OCI-LY7 (cell line): ENCODE results near the gene LRFN2. TPM values are rescaled to one million over a fixed set of nuclear protein-coding genes. Genes with fewer than 3 reads are reported as not detected.

ENCODE experiments used
- BruUV-seq: library from RNA; stranded (reverse); fragments of 400-500 nt; replicated peaks from 2 replicates; lab custom pipeline; 2021; lab: Mats Ljungman, UMichigan
- CTCF ChIA-PET: fragments of 300-600 bp; sonication (Branson Sonifier 250); formaldehyde crosslinking; loops from one replicate; lab custom pipeline; 2022; ENCODE audit warnings: antibody characterized with exemption; ENCODE audit not compliant: unreplicated experiment; lab: Charles Lee
- POLR2A ChIA-PET: fragments of 300-600 bp; sonication (Branson Sonifier 250); formaldehyde crosslinking; loops from one replicate; lab custom pipeline; 2022; ENCODE audit warnings: antibody characterized with exemption; lab: Charles Lee
- DNase-seq: peaks from one replicate; pipeline ENCODE4 v3.0.0-alpha.2; 2015; ENCODE audit warnings: low spot score
- H2AFZ ChIP-seq: fragments of 200-600 bp; sonication (generic), shearing (Covaris generic); 2 replicates; pipeline ENCODE4 v1.6.1; 2014; ENCODE audit warnings: mild to moderate bottlenecking, antibody characterized with exemption, low read length, moderate library complexity
- H3K27ac ChIP-seq: fragments of 200-600 bp; sonication (generic); 2 replicates; pipeline ENCODE4 v1.5.1; 2014; ENCODE audit warnings: mixed run types, low read depth, mild to moderate bottlenecking, moderate library complexity, low read length, inconsistent platforms; ENCODE audit not compliant: poor library complexity, severe bottlenecking
- H3K36me3 ChIP-seq: fragments of 200-600 bp; sonication (generic); 2 replicates; pipeline ENCODE4 v1.6.1; 2014; ENCODE audit warnings: mild to moderate bottlenecking, antibody characterized with exemption, low read length, moderate library complexity, mixed read lengths; ENCODE audit not compliant: insufficient read depth
- H3K4me1 ChIP-seq: fragments of 200-600 bp; sonication (generic); 2 replicates; pipeline ENCODE4 v1.5.1; 2014; ENCODE audit warnings: mild to moderate bottlenecking, low read length; ENCODE audit not compliant: insufficient read depth, poor library complexity, severe bottlenecking
- H3K4me2 ChIP-seq: fragments of 200-600 bp; sonication (generic); 2 replicates; pipeline ENCODE4 v1.6.1; 2014; ENCODE audit warnings: mild to moderate bottlenecking, low read length
- H3K4me3 ChIP-seq: fragments of 200-600 bp; sonication (generic); 2 replicates; pipeline ENCODE4 v1.5.1; 2014; ENCODE audit warnings: mild to moderate bottlenecking, low read depth, low read length; ENCODE audit not compliant: poor library complexity, severe bottlenecking
- H3K79me2 ChIP-seq: fragments of 200-600 bp; sonication (generic); 2 replicates; pipeline ENCODE4 v1.6.1; 2016; ENCODE audit warnings: low read depth, mild to moderate bottlenecking, low read length, moderate library complexity, mixed read lengths; ENCODE audit not compliant: insufficient read depth
- H3K9me2 ChIP-seq: fragments of 200-600 bp; sonication (generic); 2 replicates; pipeline ENCODE4 v1.6.1; 2016; ENCODE audit warnings: mild to moderate bottlenecking, low read length, mixed read lengths; ENCODE audit not compliant: insufficient read depth
- H3K9me3 ChIP-seq: fragments of 200-600 bp; sonication (generic); 2 replicates; pipeline ENCODE4 v1.6.1; 2014; ENCODE audit warnings: mild to moderate bottlenecking, mixed run types, low read length, mixed read lengths
- H4K20me1 ChIP-seq: fragments of 200-600 bp; sonication (generic); 2 replicates; pipeline ENCODE4 v1.6.1; 2014; ENCODE audit warnings: mild to moderate bottlenecking, antibody characterized with exemption, low read length, moderate library complexity, mixed read lengths; ENCODE audit not compliant: insufficient read depth
- EZH2phosphoT487 ChIP-seq: fragments of 200-600 bp; sonication (generic); IDR thresholded peaks from 2 replicates; pipeline ENCODE4 v1.6.1; 2018; ENCODE audit warnings: low read depth, borderline replicate concordance, mild to moderate bottlenecking, mixed run types, antibody characterized with exemption, low read length, moderate library complexity, mixed read lengths
- intact Hi-C: fragments of 100-400 bp; cut with micrococcal nuclease; formaldehyde crosslinking; loops from one replicate; pipeline ENCODE4 v1.10.0; 2022; ENCODE audit not compliant: unreplicated experiment
- total RNA-seq, 2 experiments: library from RNA; depleted of rRNA in 1 of 2; stranded (reverse); fragments of >200 nt in 1 of 2; shearing (Covaris generic) in 1 of 2; gene quantifications; 2 replicates each; pipeline ENCODE4 v1.2.3, GENCODE V29; 2014 to 2022
- TF ChIP-seq, protein P1 (sequence below): fragments of 200-600 bp; sonication (generic); conservative IDR thresholded peaks from 2 replicates; pipeline ENCODE4 v1.5.1; 2014; ENCODE audit warnings: mild to moderate bottlenecking, antibody characterized with exemption, low read length, moderate library complexity, mixed read lengths

The LRFN2 gene
- total RNA-seq, 2 experiments from 2014 or later: not detected

- no peaks in the 10 kb centered on the region for H3K4me1 ChIP-seq
- H3K9me2 ChIP-seq: no peaks in the 10 kb centered on the region
- ChIA-PET CTCF (no interaction called here), POLR2A (no interaction called here)
- no peak overlapping the region for H3K27ac ChIP-seq
- H3K4me3 ChIP-seq: no peak overlapping the region
- H3K4me2 ChIP-seq: no peak overlapping the region
- no peaks in the 10 kb centered on the region for H3K79me2 ChIP-seq
- H4K20me1 ChIP-seq: no peaks in the 10 kb centered on the region
- intact Hi-C loops: no loop called here
- no peak for DNase-seq
- no TSS peak for BruUV-seq
- H3K9me3 ChIP-seq: no peaks in the 10 kb centered on the region
- no peak overlapping the region for H2AFZ ChIP-seq
- no peak for TF ChIP-seq EZH2phosphoT487
- TF ChIP-seq, protein P1, sequence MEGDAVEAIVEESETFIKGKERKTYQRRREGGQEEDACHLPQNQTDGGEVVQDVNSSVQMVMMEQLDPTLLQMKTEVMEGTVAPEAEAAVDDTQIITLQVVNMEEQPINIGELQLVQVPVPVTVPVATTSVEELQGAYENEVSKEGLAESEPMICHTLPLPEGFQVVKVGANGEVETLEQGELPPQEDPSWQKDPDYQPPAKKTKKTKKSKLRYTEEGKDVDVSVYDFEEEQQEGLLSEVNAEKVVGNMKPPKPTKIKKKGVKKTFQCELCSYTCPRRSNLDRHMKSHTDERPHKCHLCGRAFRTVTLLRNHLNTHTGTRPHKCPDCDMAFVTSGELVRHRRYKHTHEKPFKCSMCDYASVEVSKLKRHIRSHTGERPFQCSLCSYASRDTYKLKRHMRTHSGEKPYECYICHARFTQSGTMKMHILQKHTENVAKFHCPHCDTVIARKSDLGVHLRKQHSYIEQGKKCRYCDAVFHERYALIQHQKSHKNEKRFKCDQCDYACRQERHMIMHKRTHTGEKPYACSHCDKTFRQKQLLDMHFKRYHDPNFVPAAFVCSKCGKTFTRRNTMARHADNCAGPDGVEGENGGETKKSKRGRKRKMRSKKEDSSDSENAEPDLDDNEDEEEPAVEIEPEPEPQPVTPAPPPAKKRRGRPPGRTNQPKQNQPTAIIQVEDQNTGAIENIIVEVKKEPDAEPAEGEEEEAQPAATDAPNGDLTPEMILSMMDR: no peak
- no peaks in the 10 kb centered on the region for H3K36me3 ChIP-seq
Measured at GRCh38 chr6:40500227-40500626, 86.9 kb downstream of the LRFN2 start.

DNA sequence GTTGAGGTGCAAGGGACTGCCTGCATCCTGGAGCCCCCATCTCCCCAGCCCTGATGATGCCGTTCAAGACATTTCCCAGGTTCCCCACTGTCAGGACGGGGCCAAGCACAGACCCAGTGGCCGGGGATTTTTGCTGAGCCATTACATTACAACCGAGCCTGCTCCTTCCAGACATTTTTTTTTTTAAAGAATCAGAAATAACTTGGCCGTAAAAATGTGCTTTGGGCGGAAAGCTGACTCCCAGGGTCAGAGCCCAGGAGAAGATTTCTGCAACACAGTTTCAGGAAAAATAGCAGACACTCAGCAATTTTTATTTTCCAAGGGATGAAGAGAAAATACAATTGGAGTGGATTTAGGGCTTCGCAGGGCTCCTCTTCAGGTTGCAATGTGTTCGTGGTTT is 87.9 kb downstream of the LRFN2 start:
- Histone ChIP-seq H3K4me2 (no peak overlapping the region), H2AFZ (no peak overlapping the region), H3K9me2 (no peaks in the 10 kb centered on the region), H3K4me3 (no peak overlapping the region), H3K27ac (no peak overlapping the region), H4K20me1 (no peaks in the 10 kb centered on the region), H3K36me3 (no peaks in the 10 kb centered on the region), H3K79me2 (no peaks in the 10 kb centered on the region), H3K9me3 (no peaks in the 10 kb centered on the region), H3K4me1 (no peaks in the 10 kb centered on the region)
- BruUV-seq: no TSS peak
- no peak for DNase-seq
- ChIA-PET POLR2A (interaction anchor here (0.7 kb wide), 1 partner anchor 81 kb away, joined by 3 read pairs; no protein-coding TSS in a partner anchor), CTCF (no interaction called here)
- no peak for TF ChIP-seq EZH2phosphoT487
- TF ChIP-seq, protein P1: no peak
- intact Hi-C loops: no loop called here

GRCh38 chr6:40498148-40498547 is 89.0 kb downstream of the LRFN2 start:
- BruUV-seq: no TSS peak
- Histone ChIP-seq H3K4me2 (no peak overlapping the region), H4K20me1 (no peaks in the 10 kb centered on the region), H3K36me3 (no peaks in the 10 kb centered on the region), H3K79me2 (no peaks in the 10 kb centered on the region), H3K4me1 (no peaks in the 10 kb centered on the region), H2AFZ (no peak overlapping the region), H3K27ac (no peak overlapping the region), H3K9me2 (no peaks in the 10 kb centered on the region), H3K4me3 (no peak overlapping the region), H3K9me3 (no peaks in the 10 kb centered on the region)
- intact Hi-C loops: no loop called here
- ChIA-PET POLR2A (no interaction called here), CTCF (no interaction called here)
- TF ChIP-seq, protein P1: no peak
- no peak for TF ChIP-seq EZH2phosphoT487
- DNase-seq: no peak
